ENCODE data around the gene GABRR3.

Gene GABRR3

DNA sequence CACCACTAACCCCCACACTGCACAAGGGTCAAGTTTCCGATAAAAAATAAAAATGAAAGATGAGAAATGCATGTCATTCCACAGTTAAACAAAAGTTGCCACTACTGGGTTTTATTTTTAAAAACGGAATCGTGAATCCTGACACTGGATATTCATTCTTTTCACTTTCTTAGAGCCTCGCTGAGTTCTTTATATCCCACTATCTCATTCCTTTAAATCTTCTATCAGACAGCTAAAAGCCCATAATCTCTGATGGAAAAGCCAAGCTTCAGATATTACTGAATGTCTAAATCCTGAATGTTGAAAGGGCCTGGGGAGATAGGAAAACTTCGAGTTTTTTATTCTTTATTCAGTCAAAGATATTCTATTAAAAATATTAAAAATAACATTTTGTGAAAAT lies 74.6 kb downstream of the GABRR3 start:
- Histone ChIP-seq H3K27ac (no peak overlapping the region), H3K4me3 (no peak overlapping the region)

DNA sequence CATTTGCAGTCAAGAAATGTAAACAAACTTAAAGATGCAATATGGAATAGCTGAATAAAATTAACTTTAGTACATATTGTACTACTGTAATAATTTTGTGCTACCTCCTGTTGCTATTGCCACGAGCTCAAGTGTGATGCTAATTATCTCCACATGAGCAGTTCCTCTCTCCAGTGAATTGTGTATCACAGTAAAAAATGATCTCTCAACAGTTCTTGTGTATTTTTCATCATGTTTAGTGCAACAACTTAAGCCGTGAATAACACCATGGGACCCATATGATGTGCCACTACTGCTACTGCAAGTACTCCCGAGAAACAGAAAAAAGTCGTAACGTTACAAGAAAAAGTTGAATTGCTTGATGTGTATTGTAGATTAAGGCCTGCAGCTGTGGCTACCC lies 75.2 kb downstream of the GABRR3 start:
- H3K27ac ChIP-seq, result no peak overlapping the region
- no peak overlapping the region for H3K4me3 ChIP-seq

DNA sequence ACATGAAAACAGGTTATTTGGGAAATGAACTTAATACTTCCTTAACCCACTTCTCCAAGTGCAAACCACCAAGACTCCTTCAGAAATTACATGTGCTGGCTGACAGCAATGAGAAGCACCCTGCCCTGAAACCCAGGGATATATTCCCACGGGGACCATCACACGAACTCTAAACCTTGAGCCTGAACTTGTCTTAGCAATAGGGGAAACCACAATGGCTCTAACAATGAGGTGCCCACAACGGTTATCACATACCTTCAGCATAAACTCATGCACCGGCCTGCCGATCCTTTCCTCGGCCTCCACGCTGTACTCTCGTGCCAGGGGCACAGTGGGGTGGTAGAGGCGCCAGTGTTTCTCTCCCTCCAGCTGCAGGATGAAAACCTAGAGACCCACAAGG lies 76.3 kb downstream of the GABRR3 start:
- H3K27ac ChIP-seq, result peak overlapping the region in 3 of 21 experiments; percentile 23 to 51 (median 25)

DNA sequence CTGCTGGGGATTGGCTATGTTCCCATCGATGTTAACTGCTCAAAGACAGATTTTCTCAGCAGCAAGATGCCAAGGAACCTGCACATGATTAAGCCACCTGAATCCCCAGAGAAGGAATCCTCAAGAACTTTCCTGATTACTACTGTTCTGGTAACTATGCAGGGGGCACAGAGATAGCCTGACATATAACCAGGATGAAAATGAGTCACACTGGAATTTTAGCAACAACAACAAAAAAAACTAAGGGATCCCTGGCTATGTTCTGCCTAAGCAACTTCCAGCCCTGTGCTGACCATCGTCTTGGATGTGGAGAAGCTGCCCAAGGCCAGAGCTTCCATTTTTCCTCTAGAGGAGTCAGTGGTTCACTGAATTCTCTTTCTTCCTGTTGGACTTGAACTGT lies 76.7 kb downstream of the GABRR3 start:
- H3K4me3 ChIP-seq, result no peak overlapping the region
- H3K27ac ChIP-seq, result peak overlapping the region in 4 of 21 experiments; percentile 17 to 51 (median 24)

More for the DNA sequence above, 76.3 kb downstream of the GABRR3 start:
- no peak overlapping the region for H3K4me3 ChIP-seq

GRCh38 chr3:97957617-97958311 lies 77.4 kb downstream of the GABRR3 start:
- Histone ChIP-seq H3K4me3 (no peak overlapping the region), H3K27ac (peak overlapping the region in 2 of 21 experiments; percentile 17 to 23)

- Histone ChIP-seq H3K27ac (no peak overlapping the region), H3K4me3 (no peak overlapping the region)
These were observed 79.1 kb downstream of the GABRR3 start for GRCh38 chr3:97956051-97956450.

- H3K27ac ChIP-seq, result no peak overlapping the region
- no peak overlapping the region for H3K4me3 ChIP-seq
These were observed 80.8 kb downstream of the GABRR3 start for GRCh38 chr3:97954228-97954827.

DNA sequence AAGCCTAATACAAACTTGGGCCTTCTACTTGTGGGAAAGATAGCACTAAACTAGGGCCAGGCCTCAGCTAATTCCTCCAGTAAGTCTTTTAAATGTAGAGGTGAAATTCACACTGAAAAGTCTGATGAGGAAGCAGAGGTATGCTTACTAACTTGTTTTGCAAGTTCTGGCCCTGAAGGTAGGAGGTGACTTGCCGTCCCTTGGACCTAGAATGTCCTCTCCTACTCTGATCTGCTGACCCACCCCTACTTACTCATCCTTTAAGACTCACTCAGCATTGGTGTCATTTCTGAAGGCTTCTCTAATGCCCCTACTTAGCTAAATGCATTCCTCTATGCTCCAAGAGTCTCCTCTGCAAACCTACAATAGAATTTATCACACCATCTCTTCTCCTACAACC lies 82.2 kb downstream of the GABRR3 start:
- H3K27ac ChIP-seq, result peak overlapping the region in 3 of 21 experiments; percentile 14 to 63 (median 39)
- H3K4me3 ChIP-seq, result no peak overlapping the region

DNA sequence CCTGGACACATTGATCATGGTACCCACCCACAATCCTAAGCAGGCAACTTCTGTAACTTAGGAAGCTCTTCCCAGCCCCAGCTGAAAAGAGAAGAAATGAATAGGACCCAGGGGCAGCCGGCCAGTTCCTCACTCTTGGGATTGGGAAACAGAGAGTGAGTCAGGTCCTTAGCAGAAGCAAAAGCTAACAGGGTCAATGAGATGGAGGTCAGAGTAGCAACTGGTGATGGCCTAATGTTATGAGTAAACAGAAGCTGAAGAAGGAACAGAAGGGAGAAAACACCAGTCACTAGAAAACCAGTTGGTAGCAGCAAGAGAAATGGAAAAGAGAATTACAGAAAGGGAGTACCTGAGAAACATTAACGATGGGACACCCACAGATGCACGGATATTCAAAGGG lies 82.8 kb downstream of the GABRR3 start:
- H3K4me3 ChIP-seq, result no peak overlapping the region
- H3K27ac ChIP-seq, result peak overlapping the region in 3 of 21 experiments; percentile 39 to 63 (median 51)

DNA sequence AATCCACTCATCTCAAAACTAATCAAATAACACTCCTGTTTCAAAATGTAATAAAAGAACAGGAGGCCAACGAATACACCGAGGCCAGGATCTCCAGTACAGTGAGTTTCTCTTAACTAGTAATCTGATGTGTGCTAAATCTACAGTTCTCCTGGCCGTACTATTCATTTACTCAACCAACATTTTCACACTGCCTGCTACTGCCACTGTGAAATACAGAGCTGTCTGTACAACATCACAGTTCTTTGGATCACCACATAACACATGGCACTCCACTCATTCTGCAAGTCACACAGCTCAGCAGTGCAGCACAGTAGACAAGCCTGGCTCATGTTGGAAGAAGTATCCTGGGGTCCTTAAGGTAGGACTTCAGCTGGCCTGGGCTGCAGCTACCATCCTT lies 84.8 kb downstream of the GABRR3 start:
- no peak overlapping the region for H3K27ac ChIP-seq
- no peak overlapping the region for H3K4me3 ChIP-seq

DNA sequence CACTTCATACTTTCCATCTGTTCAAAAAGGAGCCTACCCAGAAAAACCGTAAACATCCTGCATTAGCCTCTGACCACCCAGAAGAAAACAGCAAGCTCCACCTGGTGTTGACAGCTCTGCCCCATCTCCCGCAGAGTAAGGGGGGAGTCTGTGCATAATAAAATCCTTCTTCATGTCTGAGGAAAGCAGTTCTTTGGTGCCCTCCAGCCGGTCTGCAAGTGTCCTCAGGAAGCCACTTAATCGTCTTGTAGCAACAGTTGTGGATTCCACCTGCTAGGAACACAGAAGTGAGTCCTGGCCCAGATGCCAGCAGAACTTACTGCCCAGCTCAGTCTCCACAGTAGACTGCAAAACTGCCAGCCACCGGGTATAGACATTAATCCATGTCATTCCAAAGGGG lies 85.4 kb downstream of the GABRR3 start:
- Histone ChIP-seq H3K27ac (no peak overlapping the region), H3K4me3 (no peak overlapping the region)

- H3K27ac ChIP-seq, result no peak overlapping the region
These were observed 86.0 kb downstream of the GABRR3 start for GRCh38 chr3:97949110-97949485.

GRCh38 chr3:97948351-97949109 lies 86.6 kb downstream of the GABRR3 start:
- H3K4me3 ChIP-seq, result no peak overlapping the region
- H3K27ac ChIP-seq, result no peak overlapping the region

More at GRCh38 chr3:97949110-97949485, 86.0 kb downstream of the GABRR3 start:
- H3K4me3 ChIP-seq, result no peak overlapping the region

DNA sequence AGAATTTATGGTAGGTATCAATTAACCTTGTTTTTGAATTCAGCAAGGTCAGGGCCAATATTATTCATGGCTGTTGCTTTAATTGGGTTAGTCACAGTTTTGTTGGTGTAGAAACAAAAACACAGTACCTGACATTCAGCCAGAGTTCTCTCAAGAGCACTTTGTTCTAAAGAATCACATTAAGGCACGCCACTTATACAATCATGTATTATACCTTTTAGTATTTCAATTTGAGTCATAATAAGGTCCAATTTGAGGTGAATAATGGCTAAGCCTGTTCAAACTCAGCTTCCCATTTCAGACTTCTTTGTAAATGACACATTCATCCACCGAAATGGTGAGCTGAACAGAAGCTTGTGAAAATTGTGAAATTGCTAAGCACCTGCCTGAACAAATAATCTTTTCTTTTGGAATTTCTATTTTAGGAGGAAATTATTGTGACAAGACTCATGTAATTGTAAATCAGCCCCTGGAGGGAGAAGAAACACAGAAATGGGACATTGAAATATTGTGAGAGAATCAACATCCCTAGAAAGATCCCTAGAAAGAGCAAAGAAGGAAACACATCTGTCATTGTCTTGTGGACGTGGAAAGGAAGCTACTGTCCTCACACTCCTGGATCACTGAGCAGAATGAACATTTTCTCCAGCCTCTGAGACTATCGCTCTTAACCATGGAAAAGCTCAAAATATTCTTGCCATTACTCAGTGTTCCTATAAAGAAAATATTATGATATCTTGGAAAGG lies 92.1 kb downstream of the GABRR3 start:
- H3K27ac ChIP-seq, result no peak overlapping the region

DNA sequence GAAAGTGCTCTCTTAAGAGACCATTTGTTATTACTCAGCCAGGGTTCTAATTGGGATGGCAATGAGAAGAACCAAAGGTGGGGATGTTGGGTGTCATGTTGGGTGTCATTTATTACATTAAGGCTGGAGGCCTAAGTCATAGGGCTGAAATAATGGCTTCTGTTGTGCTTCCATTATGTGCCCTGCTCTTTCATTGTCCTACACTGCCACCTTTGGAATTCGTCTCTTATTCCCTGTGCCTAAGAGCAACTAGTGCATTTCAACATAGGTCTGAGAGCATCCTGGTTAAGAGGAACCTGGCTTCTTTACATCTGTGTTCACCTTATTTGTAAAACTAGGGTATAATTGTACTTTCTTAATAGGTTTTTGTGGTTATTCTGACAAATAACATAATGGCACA lies 95.1 kb downstream of the GABRR3 start:
- H3K4me3 ChIP-seq, result no peak overlapping the region
- no peak overlapping the region for H3K27ac ChIP-seq

More for the DNA sequence above, 92.1 kb downstream of the GABRR3 start:
- H3K4me3 ChIP-seq, result no peak overlapping the region

GRCh38 chr3:97939401-97939800 lies 95.7 kb downstream of the GABRR3 start:
- H3K27ac ChIP-seq, result no peak overlapping the region
- no peak overlapping the region for H3K4me3 ChIP-seq

DNA sequence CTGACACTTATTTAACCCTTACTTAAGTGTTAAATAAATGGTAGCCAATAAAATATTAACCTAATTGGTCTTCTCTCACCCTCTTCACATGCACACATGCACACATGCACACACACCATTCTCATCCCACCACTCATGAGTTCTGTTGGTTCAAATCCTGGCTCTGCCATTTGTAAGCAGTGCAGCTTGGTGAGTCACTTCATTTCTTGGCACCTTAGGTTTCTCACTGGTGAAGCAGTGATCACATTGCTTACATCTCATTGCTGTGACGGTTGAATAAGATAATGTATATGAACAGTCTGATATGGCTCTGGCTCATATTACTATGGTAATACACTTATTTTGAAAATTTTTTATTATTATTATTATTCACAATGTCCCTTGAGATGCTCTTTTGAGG lies 96.7 kb downstream of the GABRR3 start:
- Histone ChIP-seq H3K4me3 (no peak overlapping the region), H3K27ac (no peak overlapping the region)

DNA sequence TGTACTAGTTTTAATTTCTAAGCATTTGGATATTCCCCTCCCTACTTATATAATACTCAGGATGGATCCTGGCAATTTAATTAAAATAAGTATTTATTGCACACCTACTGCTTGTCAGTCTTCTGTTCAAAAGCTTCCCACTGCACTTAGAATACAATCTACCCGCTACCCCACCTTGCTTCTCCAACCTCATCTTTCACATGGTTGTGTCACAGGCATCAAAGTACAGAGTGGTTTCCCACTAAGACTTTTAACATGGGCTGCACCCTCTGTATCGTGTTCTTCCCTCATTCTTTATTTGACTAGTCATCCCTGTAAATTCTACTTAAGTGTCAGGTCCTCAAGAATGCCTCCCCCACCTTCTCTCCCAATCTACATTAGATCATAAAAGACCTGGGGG lies 97.9 kb downstream of the GABRR3 start:
- Histone ChIP-seq H3K4me3 (no peak overlapping the region), H3K27ac (no peak overlapping the region)

DNA sequence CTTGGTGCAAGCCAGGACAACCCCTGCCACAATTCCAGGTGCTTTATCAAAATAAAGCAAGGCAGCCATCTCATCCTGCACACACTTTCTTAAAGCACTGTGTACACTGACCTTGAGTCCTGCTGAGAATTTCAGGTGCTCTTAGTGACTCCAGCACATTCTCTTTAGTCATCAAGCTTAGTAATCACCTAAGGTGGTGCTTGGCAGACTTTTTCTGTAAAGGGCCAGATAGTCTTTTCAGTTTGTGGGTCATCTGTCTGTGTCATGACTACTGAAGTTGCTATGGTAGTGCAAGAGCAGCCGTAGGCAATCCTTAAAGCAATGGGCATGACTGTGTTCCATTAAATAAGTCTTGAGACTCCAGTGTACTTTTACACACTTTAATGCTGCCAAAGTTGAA lies 99.3 kb downstream of the GABRR3 start:
- H3K27ac ChIP-seq, result no peak overlapping the region

More for the DNA sequence above, 99.3 kb downstream of the GABRR3 start:
- H3K4me3 ChIP-seq, result no peak overlapping the region

All from skin epidermis (tissue), 12 donors.